Measurements from ENCODE around the gene NEK5. TPM values are rescaled to one million over a fixed set of nuclear protein-coding genes. Genes with fewer than 3 reads are reported as not detected.

NEK5 gene
- polyA plus RNA-seq, 3 donors: 0.07 TPM; not detected in 2

DNA sequence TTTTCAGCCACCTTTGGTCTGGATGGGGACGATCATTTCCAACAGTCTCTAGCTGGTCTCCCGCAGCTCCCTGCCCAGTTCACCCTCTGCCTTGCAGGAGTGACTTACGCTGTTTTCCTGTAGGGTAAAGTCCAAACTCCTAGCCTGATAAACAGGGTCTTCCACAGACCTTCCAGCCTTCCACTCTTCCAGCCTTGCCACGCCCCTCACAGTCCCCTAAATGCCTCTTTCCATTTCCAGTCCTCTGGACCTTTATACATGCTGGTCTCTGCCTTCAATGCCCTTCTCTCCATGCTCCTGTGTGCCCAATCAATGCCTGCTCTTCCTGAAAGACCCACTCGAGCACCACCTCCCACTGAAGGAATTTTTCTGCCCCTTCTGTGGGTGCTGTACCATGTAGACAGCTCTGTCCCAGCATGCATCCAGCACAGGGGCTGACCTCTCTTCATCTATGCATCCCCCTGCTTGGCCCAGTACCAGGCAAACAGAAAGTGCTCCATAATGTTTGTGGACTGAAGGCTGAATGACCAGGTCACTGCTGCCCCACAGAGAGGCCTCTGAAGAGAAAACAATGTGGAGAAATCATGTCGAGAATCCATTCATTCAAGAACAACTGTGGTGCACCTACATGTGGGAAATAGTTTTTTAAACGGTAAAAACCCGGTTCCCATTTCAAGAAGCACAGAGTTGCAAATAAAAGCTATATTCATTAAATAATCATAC is 122.2 kb downstream of the NEK5 start:
- H3K27me3 ChIP-seq (ENCODE audit: control insufficient read depth in 2 of 2, insufficient read depth in 2 of 2, low read length in 2 of 2): peaks cover 22 to 33% of the 10 kb centered on the region in 2 donors
- WGBS (ENCODE audit: insufficient coverage): 81% methylated on average over 5 of the region's 8 CpGs
- no peak for TF ChIP-seq CTCF (IDR thresholded peaks at IDR 0.05)
- H3K4me1 ChIP-seq (ENCODE audit: control insufficient read depth in 1 of 2, insufficient read depth in 2 of 2, low read length in 2 of 2): peaks cover 10 to 11% of the 10 kb centered on the region in 2 donors
- Mint-ChIP-seq H3K4me3 (no peak overlapping the region), H3K27ac (no peak overlapping the region), H3K4me1 (peaks cover 12% of the 10 kb centered on the region), H3K9me3 (peaks cover 0 to 5% (median 0%) of the 10 kb centered on the region in 7 donors), H3K36me3 (peaks cover 0 to 4% of the 10 kb centered on the region in 2 donors), H3K27me3 (ENCODE audit: low read depth in 3 of 3) (peaks cover 28 to 38% (median 33%) of the 10 kb centered on the region in 3 donors)
- no peak overlapping the region for H2AFZ ChIP-seq (ENCODE audit: insufficient read depth, low read depth, low read length, poor library complexity, severe bottlenecking)
- H3K4me2 ChIP-seq (replicated peaks; ENCODE audit: extremely low read depth, low read length, poor library complexity, severe bottlenecking): no peak overlapping the region
- H3K4me3 ChIP-seq (replicated peaks in 1 of 3; ENCODE audit: low read depth in 2 of 3, low read length in 3 of 3): no peak overlapping the region
- H4K20me1 ChIP-seq (ENCODE audit: insufficient read depth, low read length): no peaks in the 10 kb centered on the region
- no peak for DNase-seq
- peaks cover 0 to 5% of the 10 kb centered on the region in 2 donors for H3K9me3 ChIP-seq (replicated peaks in 1 of 2; ENCODE audit: control insufficient read depth in 1 of 2, insufficient read depth in 1 of 2, low read length in 2 of 2)
- H3K79me2 ChIP-seq (ENCODE audit: insufficient read depth, low read length): no peaks in the 10 kb centered on the region
- intact Hi-C loops (cut with micrococcal nuclease): loop anchor here in 1 of 2 donors (10.0 kb wide), 1 partner anchor 118 kb away; the partner anchor contains the start of gene NEK5
- no peak overlapping the region for H3K9ac ChIP-seq (ENCODE audit: insufficient read depth, low read length, poor library complexity, severe bottlenecking)
- no peaks in the 10 kb centered on the region for H3K36me3 ChIP-seq (replicated peaks in 1 of 2; ENCODE audit: control insufficient read depth in 1 of 2, insufficient read depth in 2 of 2, low read length in 2 of 2)
- no peak overlapping the region for H3K27ac ChIP-seq (ENCODE audit: low read depth in 1 of 2, low read length in 2 of 2)

DNA sequence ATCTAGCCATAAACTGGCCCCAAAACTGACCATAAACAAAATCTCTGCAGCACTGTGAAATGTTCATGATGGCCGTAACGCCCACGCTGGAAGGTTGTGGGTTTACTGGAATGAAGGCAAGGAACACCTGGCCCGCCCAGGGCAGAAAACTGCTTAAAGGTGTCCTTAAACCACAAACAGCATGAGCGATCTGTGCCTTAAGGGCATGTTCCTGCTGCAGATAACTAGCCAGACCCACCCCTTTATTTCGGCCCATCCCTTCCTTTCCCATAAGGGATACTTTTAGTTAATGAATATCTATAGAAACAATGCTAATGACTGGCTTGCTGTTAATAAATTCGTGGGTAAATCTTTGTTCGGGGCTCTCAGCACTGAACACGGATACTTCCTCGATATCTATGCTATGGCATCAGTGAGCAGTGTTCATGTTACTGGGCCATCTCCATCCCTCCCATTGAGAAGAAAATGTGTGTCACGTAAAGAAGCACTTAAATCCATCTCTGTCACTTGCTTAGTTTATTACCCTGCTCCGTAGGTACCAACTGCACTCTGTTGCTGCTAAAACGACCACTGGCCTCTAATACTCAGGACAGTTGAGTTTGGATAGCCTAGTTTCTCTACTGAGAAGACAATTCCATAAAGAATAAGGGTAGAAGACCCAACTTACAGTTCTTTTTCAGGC is 122.9 kb downstream of the NEK5 start:
- Mint-ChIP-seq H3K27me3 (ENCODE audit: low read depth in 3 of 3) (peaks cover 25 to 31% (median 30%) of the 10 kb centered on the region in 3 donors), H3K4me1 (peaks cover 8% of the 10 kb centered on the region), H3K9me3 (peaks cover 0 to 4% (median 0%) of the 10 kb centered on the region in 7 donors), H3K27ac (no peak overlapping the region), H3K4me3 (no peak overlapping the region), H3K36me3 (peaks cover 0 to 1% of the 10 kb centered on the region in 2 donors)
- 97% methylated on average over 7 of the region's 13 CpGs for WGBS (ENCODE audit: insufficient coverage)
- Histone ChIP-seq H3K27me3 (ENCODE audit: control insufficient read depth in 2 of 2, insufficient read depth in 2 of 2, low read length in 2 of 2) (peaks cover 20 to 27% of the 10 kb centered on the region in 2 donors), H3K4me1 (ENCODE audit: control insufficient read depth in 1 of 2, insufficient read depth in 2 of 2, low read length in 2 of 2) (peaks cover 3 to 4% of the 10 kb centered on the region in 2 donors), H3K36me3 (replicated peaks in 1 of 2; ENCODE audit: control insufficient read depth in 1 of 2, insufficient read depth in 2 of 2, low read length in 2 of 2) (no peaks in the 10 kb centered on the region), H3K79me2 (ENCODE audit: insufficient read depth, low read length) (no peaks in the 10 kb centered on the region), H3K9me3 (replicated peaks in 1 of 2; ENCODE audit: control insufficient read depth in 1 of 2, insufficient read depth in 1 of 2, low read length in 2 of 2) (peaks cover 0 to 5% of the 10 kb centered on the region in 2 donors), H3K4me2 (replicated peaks; ENCODE audit: extremely low read depth, low read length, poor library complexity, severe bottlenecking) (no peak overlapping the region), H3K9ac (ENCODE audit: insufficient read depth, low read length, poor library complexity, severe bottlenecking) (no peak overlapping the region), H3K27ac (ENCODE audit: low read depth in 1 of 2, low read length in 2 of 2) (no peak overlapping the region), H4K20me1 (ENCODE audit: insufficient read depth, low read length) (no peaks in the 10 kb centered on the region), H2AFZ (ENCODE audit: insufficient read depth, low read depth, low read length, poor library complexity, severe bottlenecking) (no peak overlapping the region), H3K4me3 (replicated peaks in 1 of 3; ENCODE audit: low read depth in 2 of 3, low read length in 3 of 3) (no peak overlapping the region)
- no peak for DNase-seq
- intact Hi-C loops (cut with micrococcal nuclease): loop anchor here in 1 of 2 donors (10.0 kb wide), 1 partner anchor 119 kb away; the partner anchor contains the start of gene NEK5
- TF ChIP-seq CTCF (IDR thresholded peaks at IDR 0.05): no peak
